Type B pancreatic cell (in vitro differentiated cells): Measurements from ENCODE around the gene FOXK2. TPM values are rescaled to one million over a fixed set of nuclear protein-coding genes. Genes with fewer than 3 reads are reported as not detected.
A peak's percentile ranks its signal among the peaks of the same experiment; 100 is the strongest.

Experiments used
- DNase-seq: peaks from one replicate; pipeline ENCODE4 v3.0.0; 2021; ENCODE audit warnings: mixed read lengths; ENCODE audit not compliant: unreplicated experiment; ENCODE audit errors: extremely low spot score
- H3K27ac Mint-ChIP-seq: 2 replicates; pipeline ENCODE4 v1.8.0; 2021; ENCODE audit warnings: mild to moderate bottlenecking, mixed read lengths
- H3K27me3 Mint-ChIP-seq: 2 replicates; pipeline ENCODE4 v1.8.0; 2021; ENCODE audit warnings: mixed read lengths
- H3K36me3 Mint-ChIP-seq: 2 replicates; pipeline ENCODE4 v1.8.0; 2021; ENCODE audit warnings: mixed read lengths
- H3K4me1 Mint-ChIP-seq: one replicate; pipeline ENCODE4 v1.8.0; 2021; ENCODE audit warnings: mixed read lengths; ENCODE audit not compliant: unreplicated experiment
- H3K4me3 Mint-ChIP-seq: 2 replicates; pipeline ENCODE4 v1.8.0; 2021; ENCODE audit warnings: mild to moderate bottlenecking, mixed read lengths
- H3K9me3 Mint-ChIP-seq: 2 replicates; pipeline ENCODE4 v1.8.0; 2021; ENCODE audit warnings: mixed read lengths
- CTCF ChIP-seq: fragments of 200-600 bp; sonication (generic); conservative IDR thresholded peaks from 2 replicates; pipeline ENCODE4 v1.5.0; 2021; ENCODE audit warnings: antibody characterized with exemption, mild to moderate bottlenecking
- total RNA-seq: library from RNA; stranded (reverse); gene quantifications from 2 replicates; pipeline ENCODE4 v1.2.1, GENCODE V29; 2021; ENCODE audit warnings: low replicate concordance

Gene FOXK2
- total RNA-seq, 1 donor from 2014 or later = 75.5 TPM

- Mint-ChIP-seq H3K9me3 (no peaks in the 10 kb centered on the region), H3K36me3 (peaks cover 29% of the 10 kb centered on the region), H3K4me3 (no peak overlapping the region), H3K27me3 (no peaks in the 10 kb centered on the region), H3K4me1 (peaks cover 9% of the 10 kb centered on the region), H3K27ac (no peak overlapping the region)
- no peak for TF ChIP-seq CTCF
- no peak for DNase-seq
Measured at GRCh38 chr17:82616021-82616711, 96.6 kb downstream of the FOXK2 start.

- H3K36me3 Mint-ChIP-seq = peaks cover 21% of the 10 kb centered on the region
- DNase-seq = no peak
- no peaks in the 10 kb centered on the region for H3K27me3 Mint-ChIP-seq
- H3K27ac Mint-ChIP-seq = no peak overlapping the region
- no peaks in the 10 kb centered on the region for H3K9me3 Mint-ChIP-seq
- no peaks in the 10 kb centered on the region for H3K4me1 Mint-ChIP-seq
- no peak overlapping the region for H3K4me3 Mint-ChIP-seq
- TF ChIP-seq CTCF = no peak
Measured at GRCh38 chr17:82619211-82619610, 99.7 kb downstream of the FOXK2 start.

GRCh38 chr17:82619641-82620040 lies 100.1 kb downstream of the FOXK2 start:
- DNase-seq = no peak
- Mint-ChIP-seq H3K27me3 (no peaks in the 10 kb centered on the region), H3K9me3 (no peaks in the 10 kb centered on the region), H3K4me3 (no peak overlapping the region), H3K36me3 (peaks cover 21% of the 10 kb centered on the region), H3K27ac (no peak overlapping the region), H3K4me1 (no peaks in the 10 kb centered on the region)
- TF ChIP-seq CTCF = no peak

- H3K27ac Mint-ChIP-seq = no peak overlapping the region
Measured at GRCh38 chr17:82623707-82624106, 104.2 kb downstream of the FOXK2 start.

GRCh38 chr17:82627405-82627804 lies 107.9 kb downstream of the FOXK2 start:
- H3K27me3 Mint-ChIP-seq = no peaks in the 10 kb centered on the region
- DNase-seq = no peak
- no peaks in the 10 kb centered on the region for H3K9me3 Mint-ChIP-seq
- peak overlapping the region; percentile 29 for H3K27ac Mint-ChIP-seq
- no peak for TF ChIP-seq CTCF
- H3K4me1 Mint-ChIP-seq = no peaks in the 10 kb centered on the region
- no peak overlapping the region for H3K4me3 Mint-ChIP-seq
- peaks cover 24% of the 10 kb centered on the region for H3K36me3 Mint-ChIP-seq

More at GRCh38 chr17:82623707-82624106, 104.2 kb downstream of the FOXK2 start:
- no peaks in the 10 kb centered on the region for H3K4me1 Mint-ChIP-seq
- no peak for TF ChIP-seq CTCF
- H3K27me3 Mint-ChIP-seq = no peaks in the 10 kb centered on the region
- no peaks in the 10 kb centered on the region for H3K9me3 Mint-ChIP-seq
- no peak for DNase-seq
- no peak overlapping the region for H3K4me3 Mint-ChIP-seq
- H3K36me3 Mint-ChIP-seq = peaks cover 21% of the 10 kb centered on the region
